Erythroblast (primary cell): Measurements from ENCODE around the gene KLHL36.

Experiments used
- GATA1 ChIP-seq: IDR thresholded peaks from 2 replicates; pipeline ENCODE4 v1.6.1; 2011; ENCODE audit warnings: low read depth, mild to moderate bottlenecking, control low read depth, low read length, moderate library complexity
- POLR2A ChIP-seq: IDR thresholded peaks from 2 replicates; pipeline ENCODE4 v1.6.1; 2011; ENCODE audit warnings: mild to moderate bottlenecking, low read length

DNA sequence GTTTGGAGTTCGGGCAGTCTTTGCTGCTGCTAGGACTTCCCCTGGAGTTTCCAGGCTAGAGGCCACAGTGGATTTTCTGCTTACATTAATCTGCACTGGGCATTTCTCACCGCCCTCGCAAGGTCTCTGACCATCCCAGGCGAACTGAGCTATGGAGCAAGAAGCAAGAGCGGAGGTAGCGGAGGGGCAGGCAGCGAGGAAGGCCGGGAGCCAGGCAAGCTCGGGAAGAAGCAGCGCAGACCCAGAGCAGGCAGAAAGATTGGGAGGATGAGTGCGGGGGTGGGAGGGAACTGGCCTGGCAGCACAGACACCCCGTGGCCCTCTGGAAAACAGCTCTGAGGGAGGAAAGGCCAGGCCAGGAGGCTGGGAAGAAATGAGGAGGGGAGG lies 34.2 kb upstream of the KLHL36 start:
- TF ChIP-seq POLR2A: no peak
- no peak for TF ChIP-seq GATA1
